HUDEP-2 (cell line): ENCODE measurements around the gene PIPOX.

Source experiments
- DNase-seq, 76 experiments: peaks; one replicate each; lab custom pipeline; 2025; ENCODE audit not compliant: unreplicated experiment in 76 of 76; lab: John Stamatoyannopoulos, UW

Gene PIPOX

GRCh38 chr17:29042679-29043538 is at the start of gene PIPOX:
Gene PIPOX (plus strand): TSS chr17:29043141. CDS start chr17:29043226, 85 bp downstream.
- no peak for DNase-seq

- no peak for DNase-seq
These were observed 49.1 kb upstream of the PIPOX start for GRCh38 chr17:28993645-28994426.

- DNase-seq: no peak
These were observed 46.3 kb upstream of the PIPOX start for GRCh38 chr17:28996554-28997096.

- DNase-seq: no peak
These were observed 45.1 kb upstream of the PIPOX start for GRCh38 chr17:28997806-28998205.

GRCh38 chr17:28999206-28999605 is 43.7 kb upstream of the PIPOX start:
- DNase-seq: no peak

GRCh38 chr17:29000973-29001372 is 42.0 kb upstream of the PIPOX start:
- DNase-seq: no peak

- DNase-seq: no peak
These were observed 40.1 kb upstream of the PIPOX start for GRCh38 chr17:29002811-29003210.

GRCh38 chr17:29003289-29003688 is 39.7 kb upstream of the PIPOX start:
- no peak for DNase-seq

- no peak for DNase-seq
These were observed 38.8 kb upstream of the PIPOX start for GRCh38 chr17:29004081-29004692.

- peak in 41 of 76 experiments; percentile 1 to 64 (median 26) for DNase-seq
These were observed 36.9 kb upstream of the PIPOX start, which contains the start of gene SEZ6 for GRCh38 chr17:29005936-29006511. Gene SEZ6 (minus strand): TSS chr17:29006033. CDS start chr17:29005869, 164 bp downstream.

GRCh38 chr17:29007456-29007855 is 35.5 kb upstream of the PIPOX start:
- DNase-seq: no peak

- no peak for DNase-seq
These were observed 35.0 kb upstream of the PIPOX start for GRCh38 chr17:29007860-29008455.

- no peak for DNase-seq
These were observed 34.4 kb upstream of the PIPOX start for GRCh38 chr17:29008591-29008990.

GRCh38 chr17:29010129-29010528 is 32.8 kb upstream of the PIPOX start:
- DNase-seq: no peak

GRCh38 chr17:29010586-29010985 is 32.4 kb upstream of the PIPOX start:
- DNase-seq: no peak

- no peak for DNase-seq
These were observed 30.4 kb upstream of the PIPOX start for GRCh38 chr17:29012535-29012934.

GRCh38 chr17:29014716-29015115 is 28.2 kb upstream of the PIPOX start:
- DNase-seq: no peak

GRCh38 chr17:29016345-29017210 is 26.4 kb upstream of the PIPOX start:
- peak in 1 of 76 experiments; percentile 16 for DNase-seq

GRCh38 chr17:29018788-29019474 is 24.0 kb upstream of the PIPOX start:
- no peak for DNase-seq
